HEK293 (cell line): ENCODE results near the gene PNMA8A.

Experiments used
- CTCF ChIP-seq: fragments of 450-650 bp; formaldehyde crosslinking; IDR thresholded peaks from 2 replicates; pipeline ENCODE4 v1.5.1; 2016; ENCODE audit warnings: missing biosample characterization, missing genetic modification characterization
- SALL2 ChIP-seq: fragments of 450-650 bp; formaldehyde crosslinking; IDR thresholded peaks from 2 replicates; pipeline ENCODE4 v1.5.0; 2017; ENCODE audit warnings: missing biosample characterization, mild to moderate bottlenecking, missing genetic modification characterization, borderline replicate concordance
- ZNF292 ChIP-seq: fragments of 450-650 bp; formaldehyde crosslinking; IDR thresholded peaks from 2 replicates; pipeline ENCODE4 v1.5.1; 2016; ENCODE audit warnings: low read depth, missing biosample characterization, missing genetic modification characterization, borderline replicate concordance
- ZNF785 ChIP-seq: fragments of 450-650 bp; formaldehyde crosslinking; IDR thresholded peaks from 2 replicates; pipeline ENCODE4 v1.5.1; 2016; ENCODE audit warnings: missing biosample characterization, missing genetic modification characterization

- TF ChIP-seq CTCF (tag by site-specific recombination) (no peak), ZNF292 (no peak), ZNF785 (tag by site-specific recombination) (no peak), SALL2 (tag by site-specific recombination) (no peak)
Observed at GRCh38 chr19:46422344-46422743, 49.0 kb downstream of the PNMA8A start.
